Progenitor cell of endocrine pancreas (in vitro differentiated cells): ENCODE results near the gene SLCO2A1. TPM values are rescaled to one million over a fixed set of nuclear protein-coding genes. Genes with fewer than 3 reads are reported as not detected.

ENCODE experiments used
- DNase-seq: peaks from one replicate; pipeline ENCODE4 v3.0.0; 2021; ENCODE audit warnings: low spot score; ENCODE audit not compliant: unreplicated experiment
- H3K27ac Mint-ChIP-seq: 2 replicates; pipeline ENCODE4 v1.8.0; 2021; ENCODE audit warnings: mild to moderate bottlenecking, moderate library complexity, mixed read lengths
- H3K27me3 Mint-ChIP-seq: 2 replicates; pipeline ENCODE4 v1.8.0; 2021; ENCODE audit warnings: mixed read lengths
- H3K36me3 Mint-ChIP-seq: 2 replicates; pipeline ENCODE4 v1.8.0; 2022; ENCODE audit warnings: mixed read lengths; ENCODE audit not compliant: insufficient read depth
- H3K4me1 Mint-ChIP-seq: 2 replicates; pipeline ENCODE4 v1.8.0; 2021; ENCODE audit warnings: low read depth, mixed read lengths
- H3K4me3 Mint-ChIP-seq: 2 replicates; pipeline ENCODE4 v1.8.0; 2021; ENCODE audit warnings: low read depth, mild to moderate bottlenecking, moderate library complexity, mixed read lengths
- H3K9me3 Mint-ChIP-seq: 2 replicates; pipeline ENCODE4 v1.8.0; 2021; ENCODE audit warnings: low read depth, mixed read lengths
- total RNA-seq: library from RNA; stranded (reverse); gene quantifications from 2 replicates; pipeline ENCODE4 v1.2.1, GENCODE V29; 2021
- TF ChIP-seq, protein P1 (sequence below): fragments of 200-600 bp; sonication (generic); IDR thresholded peaks from one replicate; pipeline ENCODE4 v1.5.0; 2021; ENCODE audit warnings: antibody characterized with exemption, mild to moderate bottlenecking; ENCODE audit not compliant: unreplicated experiment

SLCO2A1 gene
- total RNA-seq, 1 donor from 2014 or later, result 27.9 TPM

GRCh38 chr3:133949438-133949837 is 80.3 kb downstream of the SLCO2A1 start:
- Mint-ChIP-seq H3K36me3 (peaks cover 10% of the 10 kb centered on the region), H3K27ac (no peak overlapping the region), H3K4me3 (no peak overlapping the region), H3K9me3 (no peaks in the 10 kb centered on the region), H3K27me3 (no peaks in the 10 kb centered on the region), H3K4me1 (peaks cover 4% of the 10 kb centered on the region)
- no peak for DNase-seq
- TF ChIP-seq, protein P1, sequence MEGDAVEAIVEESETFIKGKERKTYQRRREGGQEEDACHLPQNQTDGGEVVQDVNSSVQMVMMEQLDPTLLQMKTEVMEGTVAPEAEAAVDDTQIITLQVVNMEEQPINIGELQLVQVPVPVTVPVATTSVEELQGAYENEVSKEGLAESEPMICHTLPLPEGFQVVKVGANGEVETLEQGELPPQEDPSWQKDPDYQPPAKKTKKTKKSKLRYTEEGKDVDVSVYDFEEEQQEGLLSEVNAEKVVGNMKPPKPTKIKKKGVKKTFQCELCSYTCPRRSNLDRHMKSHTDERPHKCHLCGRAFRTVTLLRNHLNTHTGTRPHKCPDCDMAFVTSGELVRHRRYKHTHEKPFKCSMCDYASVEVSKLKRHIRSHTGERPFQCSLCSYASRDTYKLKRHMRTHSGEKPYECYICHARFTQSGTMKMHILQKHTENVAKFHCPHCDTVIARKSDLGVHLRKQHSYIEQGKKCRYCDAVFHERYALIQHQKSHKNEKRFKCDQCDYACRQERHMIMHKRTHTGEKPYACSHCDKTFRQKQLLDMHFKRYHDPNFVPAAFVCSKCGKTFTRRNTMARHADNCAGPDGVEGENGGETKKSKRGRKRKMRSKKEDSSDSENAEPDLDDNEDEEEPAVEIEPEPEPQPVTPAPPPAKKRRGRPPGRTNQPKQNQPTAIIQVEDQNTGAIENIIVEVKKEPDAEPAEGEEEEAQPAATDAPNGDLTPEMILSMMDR, result no peak

GRCh38 chr3:133948996-133949395 is 80.7 kb downstream of the SLCO2A1 start:
- H3K9me3 Mint-ChIP-seq, result no peaks in the 10 kb centered on the region
- no peaks in the 10 kb centered on the region for H3K27me3 Mint-ChIP-seq
- peaks cover 4% of the 10 kb centered on the region for H3K4me1 Mint-ChIP-seq
- H3K36me3 Mint-ChIP-seq, result peaks cover 10% of the 10 kb centered on the region
- TF ChIP-seq, protein P1, result no peak
- no peak for DNase-seq
- H3K4me3 Mint-ChIP-seq, result no peak overlapping the region
- H3K27ac Mint-ChIP-seq, result no peak overlapping the region

GRCh38 chr3:133948131-133948810 is 81.5 kb downstream of the SLCO2A1 start:
- no peak for DNase-seq
- Mint-ChIP-seq H3K27me3 (no peaks in the 10 kb centered on the region), H3K9me3 (no peaks in the 10 kb centered on the region), H3K4me3 (no peak overlapping the region), H3K36me3 (peaks cover 10% of the 10 kb centered on the region), H3K4me1 (peaks cover 4% of the 10 kb centered on the region), H3K27ac (no peak overlapping the region)
- TF ChIP-seq, protein P1, result no peak

DNA sequence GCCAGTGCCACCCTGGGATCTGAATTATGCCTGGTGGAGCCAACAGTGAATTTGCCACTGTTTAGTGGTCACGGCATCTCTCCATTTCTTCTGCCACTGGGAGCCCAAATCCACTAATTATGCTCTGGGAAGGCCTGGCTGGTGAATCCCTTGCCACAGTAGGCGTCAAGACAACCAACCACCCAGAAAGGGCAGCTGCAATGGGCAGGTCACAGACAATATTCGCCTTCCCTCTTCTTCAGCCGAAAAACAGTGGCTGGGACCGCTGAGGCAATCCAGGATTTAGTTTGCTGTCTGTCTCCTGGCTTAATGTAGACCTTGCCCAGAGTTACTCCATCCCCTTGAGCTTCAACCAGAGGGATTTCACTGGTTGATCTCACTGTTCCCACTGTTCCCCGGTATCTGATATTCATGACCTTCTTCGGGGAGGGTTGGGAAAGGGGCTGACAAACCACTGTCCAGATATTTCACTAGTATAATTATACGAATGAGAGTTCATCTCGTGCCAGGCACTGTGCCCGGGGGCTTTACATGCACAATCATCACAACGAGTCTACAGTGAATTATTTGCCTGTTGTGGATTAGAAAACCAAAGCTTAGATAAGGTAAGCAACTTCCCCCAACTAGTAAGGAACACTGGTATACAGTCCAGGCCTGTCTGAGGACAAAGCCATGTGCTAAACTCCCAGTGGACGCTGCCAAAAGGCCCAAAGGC is 84.2 kb downstream of the SLCO2A1 start:
- no peak overlapping the region for H3K4me3 Mint-ChIP-seq
- peaks cover 4% of the 10 kb centered on the region for H3K4me1 Mint-ChIP-seq
- no peak overlapping the region for H3K27ac Mint-ChIP-seq
- TF ChIP-seq, protein P1, result no peak
- DNase-seq, result no peak
- H3K27me3 Mint-ChIP-seq, result no peaks in the 10 kb centered on the region
- H3K9me3 Mint-ChIP-seq, result no peaks in the 10 kb centered on the region
- H3K36me3 Mint-ChIP-seq, result peaks cover 13% of the 10 kb centered on the region

GRCh38 chr3:133944641-133945380 is 84.9 kb downstream of the SLCO2A1 start:
- no peaks in the 10 kb centered on the region for H3K9me3 Mint-ChIP-seq
- no peaks in the 10 kb centered on the region for H3K27me3 Mint-ChIP-seq
- H3K27ac Mint-ChIP-seq, result no peak overlapping the region
- TF ChIP-seq, protein P1, result no peak
- H3K4me3 Mint-ChIP-seq, result no peak overlapping the region
- peaks cover 4% of the 10 kb centered on the region for H3K4me1 Mint-ChIP-seq
- no peak for DNase-seq
- peaks cover 10% of the 10 kb centered on the region for H3K36me3 Mint-ChIP-seq
